Upper lobe of right lung (tissue), 1 donor: ENCODE measurements around the gene DVL2. TPM values are rescaled to one million over a fixed set of nuclear protein-coding genes. Genes with fewer than 3 reads are reported as not detected.

Experiments
- ATAC-seq: fragments of 200-7000 bp; cut with Tn5 transposase; one replicate; pipeline ENCODE4 v1.9.1; 2020; ENCODE audit warnings: mild to moderate bottlenecking, moderate library complexity
- DNase-seq: peaks from one replicate; pipeline ENCODE4 v3.0.0-alpha.2; 2020
- H3K27ac ChIP-seq: fragments of 200-600 bp; one replicate; pipeline ENCODE4 v1.8.0; 2022
- H3K27me3 ChIP-seq: fragments of 200-600 bp; one replicate; pipeline ENCODE4 v1.8.0; 2022; ENCODE audit warnings: mild to moderate bottlenecking
- H3K36me3 ChIP-seq: fragments of 200-600 bp; one replicate; pipeline ENCODE4 v1.8.0; 2022
- H3K4me1 ChIP-seq: fragments of 200-600 bp; one replicate; pipeline ENCODE4 v1.8.0; 2022
- H3K4me3 ChIP-seq: fragments of 200-600 bp; one replicate; pipeline ENCODE4 v1.8.0; 2022; ENCODE audit warnings: mild to moderate bottlenecking
- H3K9me3 ChIP-seq: fragments of 200-600 bp; one replicate; pipeline ENCODE4 v1.8.0; 2022
- CTCF ChIP-seq: fragments of 200-600 bp; IDR thresholded peaks from one replicate; pipeline ENCODE4 v1.8.0; 2022; ENCODE audit warnings: antibody characterized with exemption
- intact Hi-C: fragments of 100-400 bp; cut with DNase I; formaldehyde crosslinking; loops from one replicate; pipeline ENCODE4 v1.11.0; 2022
- total RNA-seq: library from RNA; stranded (reverse); fragmentation: NEBNext Ultra II Directional; extraction: Animal tissue kit (Norgen Biotek cat#: 25700); gene quantifications from one replicate; pipeline ENCODE4 v1.2.1, GENCODE V29; 2021
- donor health status: DM: no; HTN: yes; CAD: no; lungs with severe emphysema.

Gene DVL2
- total RNA-seq, 1 donor from 2014 or later, result 41.0 TPM

- ATAC-seq, result no peak
- DNase-seq, result no peak
Observed at GRCh38 chr17:7195971-7196370, 38.3 kb downstream of the DVL2 start.

DNA sequence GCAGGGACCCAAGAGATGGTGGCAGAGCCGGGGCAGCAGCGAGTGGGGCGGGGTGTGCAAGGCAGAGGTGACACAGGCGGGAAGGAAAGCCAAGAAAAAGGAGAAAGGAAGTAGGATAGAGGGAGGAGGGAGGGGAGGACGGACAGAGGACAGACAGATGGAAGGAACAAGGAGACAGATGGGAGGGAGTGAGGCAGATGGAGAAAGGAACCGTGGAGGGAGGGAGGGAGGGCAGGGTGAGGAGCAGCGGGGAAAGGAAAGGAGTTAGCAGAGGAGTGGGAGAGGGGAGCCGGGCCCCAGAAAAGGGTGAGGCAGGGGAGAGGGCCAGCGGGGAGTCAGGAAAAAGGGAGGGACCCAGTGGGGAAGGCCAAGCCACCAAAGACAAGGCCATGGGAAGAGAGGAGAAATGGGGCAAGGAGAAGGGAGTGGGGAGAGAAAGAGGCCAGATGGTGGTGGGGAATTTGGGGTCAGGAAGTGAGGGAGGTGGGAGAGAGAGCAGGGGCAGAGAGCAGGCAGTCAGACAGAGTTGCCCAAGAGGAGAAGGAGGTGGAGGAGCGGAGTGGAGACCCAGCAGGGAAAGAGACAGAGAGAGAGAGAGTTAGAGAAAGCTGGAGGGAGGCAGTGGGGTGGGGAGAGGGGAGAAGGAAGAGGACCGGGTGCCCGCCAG, 41.9 kb downstream of the DVL2 start:
- H3K27ac ChIP-seq, result no peak overlapping the region
- ATAC-seq (no peak), DNase-seq (no peak)
- TF ChIP-seq CTCF, result no peak
- no peaks in the 10 kb centered on the region for H3K27me3 ChIP-seq
- intact Hi-C loops, result no loop called here
- H3K4me1 ChIP-seq, result no peaks in the 10 kb centered on the region
- H3K4me3 ChIP-seq, result no peak overlapping the region
- peaks cover 34% of the 10 kb centered on the region for H3K36me3 ChIP-seq
- no peaks in the 10 kb centered on the region for H3K9me3 ChIP-seq

More at GRCh38 chr17:7195971-7196370, 38.3 kb downstream of the DVL2 start:
- Histone ChIP-seq H3K27ac (no peak overlapping the region), H3K9me3 (no peaks in the 10 kb centered on the region), H3K4me1 (no peaks in the 10 kb centered on the region), H3K36me3 (peaks cover 34% of the 10 kb centered on the region), H3K27me3 (no peaks in the 10 kb centered on the region), H3K4me3 (no peak overlapping the region)
- intact Hi-C loops, result no loop called here
- no peak for TF ChIP-seq CTCF

GRCh38 chr17:7191571-7192270, 42.6 kb downstream of the DVL2 start:
- Histone ChIP-seq H3K27me3 (no peaks in the 10 kb centered on the region), H3K4me1 (no peaks in the 10 kb centered on the region), H3K36me3 (peaks cover 32% of the 10 kb centered on the region), H3K4me3 (no peak overlapping the region), H3K27ac (no peak overlapping the region), H3K9me3 (no peaks in the 10 kb centered on the region)
- DNase-seq (no peak), ATAC-seq (peak; percentile 65)
- intact Hi-C loops, result no loop called here
- TF ChIP-seq CTCF, result no peak

- Histone ChIP-seq H3K36me3 (peaks cover 26% of the 10 kb centered on the region), H3K4me3 (no peak overlapping the region), H3K27ac (no peak overlapping the region), H3K4me1 (no peaks in the 10 kb centered on the region), H3K9me3 (no peaks in the 10 kb centered on the region), H3K27me3 (no peaks in the 10 kb centered on the region)
- no peak for TF ChIP-seq CTCF
- intact Hi-C loops, result no loop called here
- ATAC-seq, result no peak
- DNase-seq, result no peak
Observed at GRCh38 chr17:7191069-7191468, 43.2 kb downstream of the DVL2 start.

- peaks cover 20% of the 10 kb centered on the region for H3K36me3 ChIP-seq
- H3K9me3 ChIP-seq, result no peaks in the 10 kb centered on the region
- intact Hi-C loops, result no loop called here
- ATAC-seq (no peak), DNase-seq (no peak)
- H3K4me3 ChIP-seq, result no peak overlapping the region
- H3K27ac ChIP-seq, result no peak overlapping the region
- TF ChIP-seq CTCF, result no peak
- H3K27me3 ChIP-seq, result no peaks in the 10 kb centered on the region
- H3K4me1 ChIP-seq, result no peaks in the 10 kb centered on the region
Observed at GRCh38 chr17:7190276-7190917, 43.9 kb downstream of the DVL2 start.
